ENCODE measurements around the gene WDR6. TPM values are rescaled to one million over a fixed set of nuclear protein-coding genes. Genes with fewer than 3 reads are reported as not detected.

Gene WDR6
- total RNA-seq = 100 to 1,000 TPM in 1 of 2 donors, 10 to 100 TPM in 1; 88.7 to 138 TPM
- polyA plus RNA-seq = 100 to 1,000 TPM in 1 of 2 donors, 10 to 100 TPM in 1; 80.3 to 130 TPM
- long read RNA-seq, donor 1, full-length matches to known transcripts = 25 of 66 reads
- long read RNA-seq, donor 1, partial matches to known transcripts = 41 of 66 reads
- long read RNA-seq, donor 1, other reads (novel, unspliced or antisense) = 0 of 66 reads
- long read RNA-seq, donor 2, full-length matches to known transcripts = 8 of 80 reads
- long read RNA-seq, donor 2, partial matches to known transcripts = 72 of 80 reads
- long read RNA-seq, donor 2, other reads (novel, unspliced or antisense) = 0 of 80 reads
- long read RNA-seq, donor 3, full-length matches to known transcripts = 10 of 36 reads
- long read RNA-seq, donor 3, partial matches to known transcripts = 26 of 36 reads
- long read RNA-seq, donor 3, other reads (novel, unspliced or antisense) = 0 of 36 reads
- long read RNA-seq, donor 4, full-length matches to known transcripts = 3 of 10 reads
- long read RNA-seq, donor 4, partial matches to known transcripts = 7 of 10 reads
- long read RNA-seq, donor 4, other reads (novel, unspliced or antisense) = 0 of 10 reads
- long read RNA-seq, donor 5, full-length matches to known transcripts = 28 of 86 reads
- long read RNA-seq, donor 5, partial matches to known transcripts = 58 of 86 reads
- long read RNA-seq, donor 5, other reads (novel, unspliced or antisense) = 0 of 86 reads

GRCh38 chr3:49007068-49007770 lies at the start of gene WDR6:
Gene WDR6 (plus strand): TSS chr3:49007391. CDS start chr3:49007432, 41 bp downstream.
- peaks cover 0 to 14% (median 2%) of the 10 kb centered on the region in 5 donors for H3K4me1 ChIP-seq (ENCODE audit: control insufficient read depth in 5 of 5, insufficient read depth in 5 of 5, low read length in 5 of 5)
- H3K9ac ChIP-seq (ENCODE audit: insufficient read depth in 1 of 2, low read length in 2 of 2) = peak within 1 kb of the TSS; percentile 94 to 96
- 0% methylated on average over 64 to 65 of the region's 65 CpGs for WGBS, 2 donors
- H3K27me3 ChIP-seq (ENCODE audit: control insufficient read depth in 3 of 3, insufficient read depth in 3 of 3, low read length in 2 of 3) = no peaks in the 10 kb centered on the region
- TF ChIP-seq CTCF (IDR thresholded peaks at IDR 0.05; ENCODE audit: control extremely low read depth, extremely low read depth) = peak; percentile 36
- DNase-seq (peak; percentile 96 to 97 (median 97)), ATAC-seq (ENCODE audit: insufficient read depth, low FRiP score) (peak; percentile 92)
- H3K4me3 ChIP-seq = peak within 1 kb of the TSS; percentile 71
- no peaks in the 10 kb centered on the region for H3K9me3 ChIP-seq (ENCODE audit: control insufficient read depth in 4 of 4, insufficient read depth in 3 of 4, low read length in 3 of 4)
- H3K27ac ChIP-seq (ENCODE audit: low read depth in 1 of 2, low read length in 1 of 2) = peak within 1 kb of the TSS; percentile 92 to 96
- peaks cover 0 to 9% (median 5%) of the 10 kb centered on the region in 4 donors for H3K36me3 ChIP-seq (ENCODE audit: control insufficient read depth in 4 of 4, insufficient read depth in 4 of 4, low read length in 4 of 4)

- Histone ChIP-seq H3K9ac (ENCODE audit: insufficient read depth in 1 of 2, low read length in 2 of 2) (no peak overlapping the region), H3K27ac (ENCODE audit: low read depth in 1 of 2, low read length in 1 of 2) (no peak overlapping the region)
Measured at GRCh38 chr3:48960841-48961413, 46.3 kb upstream of the WDR6 start.

GRCh38 chr3:48962340-48962739 lies 44.9 kb upstream of the WDR6 start:
- WGBS, 2 donors = 83 to 90% methylated on average over 2 of the region's 2 CpGs
- Histone ChIP-seq H3K4me1 (ENCODE audit: control insufficient read depth in 5 of 5, insufficient read depth in 5 of 5, low read length in 5 of 5) (peaks cover 0 to 2% (median 0%) of the 10 kb centered on the region in 5 donors), H3K27me3 (ENCODE audit: control insufficient read depth in 3 of 3, insufficient read depth in 3 of 3, low read length in 2 of 3) (no peaks in the 10 kb centered on the region), H3K36me3 (ENCODE audit: control insufficient read depth in 4 of 4, insufficient read depth in 4 of 4, low read length in 4 of 4) (peaks cover 7 to 25% (median 12%) of the 10 kb centered on the region in 4 donors), H3K9ac (ENCODE audit: insufficient read depth in 1 of 2, low read length in 2 of 2) (no peak overlapping the region), H3K9me3 (ENCODE audit: control insufficient read depth in 4 of 4, insufficient read depth in 3 of 4, low read length in 3 of 4) (no peaks in the 10 kb centered on the region), H3K4me3 (no peak overlapping the region), H3K27ac (ENCODE audit: low read depth in 1 of 2, low read length in 1 of 2) (no peak overlapping the region)
- TF ChIP-seq CTCF (IDR thresholded peaks at IDR 0.05; ENCODE audit: control extremely low read depth, extremely low read depth) = no peak
- DNase-seq (no peak), ATAC-seq (ENCODE audit: insufficient read depth, low FRiP score) (no peak)

More at GRCh38 chr3:48960841-48961413, 46.3 kb upstream of the WDR6 start:
- ATAC-seq (ENCODE audit: insufficient read depth, low FRiP score) (no peak), DNase-seq (no peak)
- Histone ChIP-seq H3K4me3 (no peak overlapping the region), H3K9me3 (ENCODE audit: control insufficient read depth in 4 of 4, insufficient read depth in 3 of 4, low read length in 3 of 4) (no peaks in the 10 kb centered on the region), H3K36me3 (ENCODE audit: control insufficient read depth in 4 of 4, insufficient read depth in 4 of 4, low read length in 4 of 4) (peaks cover 4 to 20% (median 6%) of the 10 kb centered on the region in 4 donors), H3K4me1 (ENCODE audit: control insufficient read depth in 5 of 5, insufficient read depth in 5 of 5, low read length in 5 of 5) (peaks cover 0 to 3% (median 0%) of the 10 kb centered on the region in 5 donors), H3K27me3 (ENCODE audit: control insufficient read depth in 3 of 3, insufficient read depth in 3 of 3, low read length in 2 of 3) (no peaks in the 10 kb centered on the region)
- no peak for TF ChIP-seq CTCF (IDR thresholded peaks at IDR 0.05; ENCODE audit: control extremely low read depth, extremely low read depth)
- WGBS, 2 donors = 77 to 81% methylated on average over 4 of the region's 4 CpGs

All from lung (tissue), 16 donors.